HepG2 (cell line): ENCODE results near the gene TASOR. TPM values are rescaled to one million over a fixed set of nuclear protein-coding genes. Genes with fewer than 3 reads are reported as not detected.

Experiments
- ATAC-seq: fragments of 200-7000 bp; cut with Tn5 transposase; 3 replicates; pipeline ENCODE4 v1.9.1; 2020; ENCODE audit warnings: mild to moderate bottlenecking, moderate library complexity
- BruUV-seq: library from RNA; stranded (reverse); fragments of 400-500 nt; replicated peaks from 2 replicates; lab custom pipeline; 2021; lab: Mats Ljungman, UMichigan
- CTCF ChIA-PET: fragments of 300-600 bp; formaldehyde crosslinking; extraction: SDS; loops from one replicate; lab custom pipeline; 2021; ENCODE audit warnings: low total read pairs, inconsistent platforms, low intra/inter-chr PET ratio; lab: Yijun Ruan, JAX
- POLR2A ChIA-PET: fragments of 350-600 bp; sonication (Branson Sonifier 250); formaldehyde crosslinking; loops from one replicate; lab custom pipeline; 2020; ENCODE audit warnings: antibody characterized with exemption, inconsistent platforms; lab: Yijun Ruan, JAX
- DNase-seq: peaks from one replicate; pipeline ENCODE4 v3.0.0-alpha.2; 2015; ENCODE audit warnings: low spot score
- FAIRE-seq: peaks from 3 replicates; lab custom pipeline; 2011; peaks lifted over from hg19 to GRCh38; lab: Jason Lieb, UNC
- H2AFZ ChIP-seq: one replicate; pipeline ENCODE4 v1.6.1; 2011; ENCODE audit warnings: low read length, inconsistent platforms
- H3K27ac ChIP-seq: fragments of 300-600 bp; 3 replicates; pipeline ENCODE4 v1.8.0; 2011; ENCODE audit warnings: mixed run types, mild to moderate bottlenecking, mixed read lengths, low read length, inconsistent platforms; ENCODE audit not compliant: insufficient read depth; ENCODE audit errors: extremely low read length
- H3K27me3 ChIP-seq, 2 experiments: fragments of 200-600 bp in 1 of 2; 2 replicates in 1 of 2; 3 replicates in 1 of 2; pipeline versions ENCODE4 v1.6.0 to v1.8.0; 2011; ENCODE audit warnings: low read length in 2 of 2, mild to moderate bottlenecking in 2 of 2, moderate library complexity in 2 of 2, inconsistent platforms in 1 of 2; ENCODE audit not compliant: insufficient read depth in 2 of 2, control insufficient read depth in 1 of 2
- H3K36me3 ChIP-seq, 2 experiments: fragments of 200-600 bp in 1 of 2; replicated peaks in 1 of 2; 2 replicates in 1 of 2; 3 replicates in 1 of 2; pipeline versions ENCODE4 v1.5.1 to v1.8.0; 2011; ENCODE audit warnings: low read length in 2 of 2, inconsistent platforms in 1 of 2; ENCODE audit not compliant: insufficient read depth in 2 of 2, control insufficient read depth in 1 of 2
- H3K4me1 ChIP-seq: 2 replicates; pipeline ENCODE4 v1.5.1; 2012; ENCODE audit warnings: low read length, inconsistent platforms; ENCODE audit not compliant: insufficient read depth
- H3K4me2 ChIP-seq: 2 replicates; pipeline ENCODE4 v1.6.0; 2011; ENCODE audit warnings: low read depth, low read length, inconsistent platforms
- H3K4me3 ChIP-seq, 3 experiments: fragments of 200-600 bp in 1 of 3; sonication (generic), shearing (Covaris generic) in 1 of 3; replicated peaks in 1 of 3; 2 replicates each; pipeline ENCODE4 v1.5.1; 2011 to 2016; ENCODE audit warnings: low read length in 3 of 3, inconsistent platforms in 2 of 3, low read depth in 2 of 3, mild to moderate bottlenecking in 2 of 3, control low read depth in 1 of 3, mixed read lengths in 1 of 3; ENCODE audit not compliant: insufficient read depth in 1 of 3
- H3K79me2 ChIP-seq: one replicate; pipeline ENCODE4 v1.6.1; 2011; ENCODE audit warnings: low read length, inconsistent platforms; ENCODE audit not compliant: insufficient read depth
- H3K9ac ChIP-seq: 2 replicates; pipeline ENCODE4 v1.6.0; 2011; ENCODE audit warnings: mild to moderate bottlenecking, low read depth, low read length, inconsistent platforms; ENCODE audit not compliant: insufficient read depth
- H3K9me3 ChIP-seq: 2 replicates; pipeline ENCODE4 v1.5.1; 2012; ENCODE audit warnings: mild to moderate bottlenecking, low read length
- H4K20me1 ChIP-seq: 2 replicates; pipeline ENCODE4 v1.6.0; 2011; ENCODE audit warnings: inconsistent platforms, mild to moderate bottlenecking, low read length, moderate library complexity; ENCODE audit not compliant: insufficient read depth
- CENPX ChIP-seq: sonication (generic); formaldehyde crosslinking; IDR thresholded peaks from 2 replicates; pipeline ENCODE4 v1.9.0; 2021; ENCODE audit warnings: mild to moderate bottlenecking, missing genetic modification reagents, moderate library complexity
- JUNB ChIP-seq: sonication (generic); formaldehyde crosslinking; IDR thresholded peaks from 2 replicates; pipeline ENCODE4 v1.8.0; 2022; ENCODE audit warnings: missing genetic modification reagents, mild to moderate bottlenecking, borderline replicate concordance
- RAD51 ChIP-seq: fragments of 450-650 bp; IDR thresholded peaks from 2 replicates; pipeline ENCODE4 v1.6.1; 2016; ENCODE audit warnings: borderline replicate concordance
- ZNF709 ChIP-seq: sonication (generic); formaldehyde crosslinking; IDR thresholded peaks from 2 replicates; pipeline ENCODE4 v1.5.0; 2020; ENCODE audit warnings: mild to moderate bottlenecking, missing genetic modification reagents
- ZNF724P ChIP-seq: sonication (generic); formaldehyde crosslinking; IDR thresholded peaks from 2 replicates; pipeline ENCODE4 v1.8.0; 2022; ENCODE audit warnings: missing genetic modification reagents, borderline replicate concordance
- ZNF790 ChIP-seq: sonication (generic); formaldehyde crosslinking; IDR thresholded peaks from 2 replicates; pipeline ENCODE4 v1.8.0; 2022; ENCODE audit warnings: missing genetic modification reagents, mild to moderate bottlenecking, borderline replicate concordance
- WGBS: methylation state at CpG from one replicate; pipeline ENCODE4 v1.1.6; 2017; ENCODE audit warnings: low lambda C conversion rate; 5-methylcytosine and 5-hydroxymethylcytosine counted together
- in situ Hi-C: cut with HindIII; loops from 2 replicates; pipeline ENCODE4 v1.10.0; 2017; ENCODE audit warnings: low pct_unique_long_range_greater_than_20kb; ENCODE audit not compliant: extremely low pct_ligation_motif_present
- intact Hi-C: fragments of 100-400 bp; cut with micrococcal nuclease; formaldehyde crosslinking; loops from one replicate; pipeline ENCODE4 v1.10.0; 2022; ENCODE audit not compliant: unreplicated experiment
- polyA plus RNA-seq, 8 experiments: library from polyadenylated mRNA; depleted of rRNA in 3 of 8; stranded (reverse) in 7 of 8; unstranded in 1 of 8; fragments of >200 nt; fragmentation: Illumina TruSeq in 4 of 8; extraction: Trizol in 4 of 8; gene quantifications; 2 replicates each; pipeline versions ENCODE4 v1.2.1 to v1.2.3, GENCODE V29; 2011 to 2016; ENCODE audit warnings: low read depth in 4 of 8, missing spikeins in 1 of 8, mixed read lengths in 1 of 8; ENCODE audit not compliant: insufficient read depth in 1 of 8
- total RNA-seq, 5 experiments: library from RNA; depleted of rRNA; stranded (reverse); fragments of >200 nt; fragmentation: Illumina TruSeq; extraction: Trizol; gene quantifications; 2 replicates each; pipeline ENCODE4 v1.2.3, GENCODE V29; 2016; ENCODE audit warnings: low read depth in 1 of 5
- TF ChIP-seq, protein P1 (sequence below): sonication (generic); formaldehyde crosslinking; IDR thresholded peaks from 2 replicates; pipeline ENCODE4 v1.4.0; 2020; ENCODE audit warnings: mild to moderate bottlenecking, missing genetic modification reagents
- TF ChIP-seq, protein P2 (sequence below): sonication (generic); formaldehyde crosslinking; IDR thresholded peaks from 2 replicates; pipeline ENCODE4 v1.5.0; 2020; ENCODE audit warnings: mild to moderate bottlenecking, missing genetic modification reagents, moderate library complexity

Gene TASOR
- total and polyA plus RNA-seq, 2 of the 13 experiments (the other 11 are each of a cell fraction or from before 2014, with no cell fraction given) = 20.1 to 32.5 TPM

DNA sequence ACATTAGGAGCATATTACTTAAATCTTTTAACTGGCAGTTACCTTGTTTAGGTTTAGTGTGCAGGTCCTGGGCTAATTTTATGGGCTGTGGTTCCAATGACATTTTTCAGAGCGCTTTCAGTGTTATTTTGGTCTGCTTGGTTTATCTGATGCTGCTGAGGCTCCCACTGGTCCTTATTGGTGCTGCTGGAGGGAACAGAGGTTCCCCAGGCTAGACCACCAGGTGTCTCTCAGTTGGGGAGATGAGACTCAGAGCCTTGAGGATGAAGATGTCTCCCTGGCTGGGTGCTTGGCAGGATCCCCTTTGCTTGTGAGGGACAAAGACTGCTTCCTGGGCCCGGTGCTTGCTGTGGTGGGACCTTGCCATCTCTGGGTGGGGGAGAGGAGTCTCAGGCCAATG is 28.3 kb upstream of the TASOR start:
- no TSS peak for BruUV-seq
- 20% methylated on average over 1 of the region's 2 CpGs for WGBS
- in situ Hi-C loops = no loop called here

More for the DNA sequence above, 28.3 kb upstream of the TASOR start:
- Histone ChIP-seq H4K20me1 (no peaks in the 10 kb centered on the region), H3K9me3 (peaks cover 7% of the 10 kb centered on the region; the same call in 1 of the 2 replicates), H2AFZ (no peak overlapping the region), H3K27ac (no peak overlapping the region), H3K27me3 (no peaks in the 10 kb centered on the region), H3K79me2 (no peaks in the 10 kb centered on the region), H3K4me2 (no peak overlapping the region), H3K4me1 (no peaks in the 10 kb centered on the region), H3K9ac (no peak overlapping the region), H3K36me3 (no peaks in the 10 kb centered on the region), H3K4me3 (no peak overlapping the region)
- DNase-seq = no peak
- TF ChIP-seq, protein P1, sequence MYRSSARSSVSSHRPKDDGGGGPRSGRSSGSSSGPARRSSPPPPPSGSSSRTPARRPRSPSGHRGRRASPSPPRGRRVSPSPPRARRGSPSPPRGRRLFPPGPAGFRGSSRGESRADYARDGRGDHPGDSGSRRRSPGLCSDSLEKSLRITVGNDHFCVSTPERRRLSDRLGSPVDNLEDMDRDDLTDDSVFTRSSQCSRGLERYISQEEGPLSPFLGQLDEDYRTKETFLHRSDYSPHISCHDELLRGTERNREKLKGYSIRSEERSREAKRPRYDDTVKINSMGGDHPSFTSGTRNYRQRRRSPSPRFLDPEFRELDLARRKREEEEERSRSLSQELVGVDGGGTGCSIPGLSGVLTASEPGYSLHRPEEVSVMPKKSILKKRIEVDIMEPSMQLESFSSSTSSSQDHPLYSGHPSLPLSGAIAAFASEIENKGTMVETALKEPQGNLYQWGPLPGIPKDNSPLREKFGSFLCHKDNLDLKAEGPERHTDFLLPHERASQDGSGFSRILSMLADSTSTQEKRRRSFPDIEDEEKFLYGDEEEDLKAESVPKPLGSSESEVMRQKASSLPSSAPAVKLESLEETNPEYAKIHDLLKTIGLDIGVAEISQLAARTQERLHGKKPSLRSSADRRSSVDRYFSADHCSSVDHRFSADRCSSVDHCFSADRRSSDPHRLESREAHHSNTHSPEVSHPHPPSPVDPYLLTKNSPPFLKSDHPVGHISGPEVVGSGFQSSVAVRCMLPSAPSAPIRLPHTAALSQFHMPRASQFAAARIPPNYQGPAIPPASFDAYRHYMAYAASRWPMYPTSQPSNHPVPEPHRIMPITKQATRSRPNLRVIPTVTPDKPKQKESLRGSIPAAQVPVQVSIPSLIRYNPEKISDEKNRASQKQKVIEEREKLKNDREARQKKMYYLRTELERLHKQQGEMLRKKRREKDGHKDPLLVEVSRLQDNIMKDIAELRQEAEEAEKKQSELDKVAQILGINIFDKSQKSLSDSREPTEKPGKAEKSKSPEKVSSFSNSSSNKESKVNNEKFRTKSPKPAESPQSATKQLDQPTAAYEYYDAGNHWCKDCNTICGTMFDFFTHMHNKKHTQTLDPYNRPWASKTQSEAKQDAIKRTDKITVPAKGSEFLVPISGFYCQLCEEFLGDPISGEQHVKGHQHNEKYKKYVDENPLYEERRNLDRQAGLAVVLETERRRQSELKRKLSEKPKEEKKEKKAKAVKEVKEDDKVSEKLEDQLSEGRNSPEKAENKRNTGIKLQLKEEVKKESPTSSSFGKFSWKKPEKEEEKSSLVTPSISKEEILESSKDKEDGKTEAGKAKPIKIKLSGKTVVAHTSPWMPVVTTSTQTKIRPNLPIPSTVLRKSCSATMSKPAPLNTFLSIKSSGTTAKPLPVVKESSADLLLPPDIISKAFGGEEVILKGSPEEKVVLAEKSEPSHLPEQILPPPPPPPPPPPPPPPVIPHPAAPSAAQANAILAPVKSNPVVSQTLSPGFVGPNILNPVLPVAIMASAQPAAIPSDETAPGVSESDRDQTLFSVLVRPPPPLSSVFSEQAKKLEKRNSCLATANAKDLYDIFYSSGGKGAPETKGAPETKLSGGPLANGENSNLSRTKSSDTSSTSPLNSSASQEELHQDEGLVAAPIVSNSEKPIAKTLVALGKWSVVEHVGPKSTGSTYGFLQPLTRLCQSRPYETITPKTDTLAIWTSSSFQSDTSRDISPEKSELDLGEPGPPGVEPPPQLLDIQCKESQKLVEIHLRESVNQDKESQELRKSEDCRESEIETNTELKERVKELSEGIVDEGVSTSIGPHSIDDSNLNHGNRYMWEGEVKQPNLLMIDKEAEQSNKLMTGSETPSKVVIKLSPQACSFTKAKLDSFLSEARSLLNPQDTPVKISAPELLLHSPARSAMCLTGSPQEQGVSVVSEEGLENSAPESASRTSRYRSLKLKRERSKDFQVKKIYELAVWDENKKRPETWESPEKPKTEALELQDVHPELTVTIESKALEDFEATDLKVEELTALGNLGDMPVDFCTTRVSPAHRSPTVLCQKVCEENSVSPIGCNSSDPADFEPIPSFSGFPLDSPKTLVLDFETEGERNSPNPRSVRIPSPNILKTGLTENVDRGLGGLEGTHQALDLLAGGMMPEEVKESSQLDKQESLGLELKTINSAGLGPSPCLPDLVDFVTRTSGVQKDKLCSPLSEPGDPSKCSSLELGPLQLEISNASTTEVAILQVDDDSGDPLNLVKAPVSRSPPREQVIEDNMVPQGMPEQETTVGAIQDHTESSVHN (CRISPR knock-in tag) = no peak
- TF ChIP-seq JUNB (CRISPR knock-in tag) (no peak), RAD51 (no peak), ZNF790 (CRISPR knock-in tag) (no peak), CENPX (CRISPR knock-in tag) (no peak), ZNF724P (CRISPR knock-in tag) (no peak), ZNF709 (CRISPR knock-in tag) (no peak)
- TF ChIP-seq, protein P2, sequence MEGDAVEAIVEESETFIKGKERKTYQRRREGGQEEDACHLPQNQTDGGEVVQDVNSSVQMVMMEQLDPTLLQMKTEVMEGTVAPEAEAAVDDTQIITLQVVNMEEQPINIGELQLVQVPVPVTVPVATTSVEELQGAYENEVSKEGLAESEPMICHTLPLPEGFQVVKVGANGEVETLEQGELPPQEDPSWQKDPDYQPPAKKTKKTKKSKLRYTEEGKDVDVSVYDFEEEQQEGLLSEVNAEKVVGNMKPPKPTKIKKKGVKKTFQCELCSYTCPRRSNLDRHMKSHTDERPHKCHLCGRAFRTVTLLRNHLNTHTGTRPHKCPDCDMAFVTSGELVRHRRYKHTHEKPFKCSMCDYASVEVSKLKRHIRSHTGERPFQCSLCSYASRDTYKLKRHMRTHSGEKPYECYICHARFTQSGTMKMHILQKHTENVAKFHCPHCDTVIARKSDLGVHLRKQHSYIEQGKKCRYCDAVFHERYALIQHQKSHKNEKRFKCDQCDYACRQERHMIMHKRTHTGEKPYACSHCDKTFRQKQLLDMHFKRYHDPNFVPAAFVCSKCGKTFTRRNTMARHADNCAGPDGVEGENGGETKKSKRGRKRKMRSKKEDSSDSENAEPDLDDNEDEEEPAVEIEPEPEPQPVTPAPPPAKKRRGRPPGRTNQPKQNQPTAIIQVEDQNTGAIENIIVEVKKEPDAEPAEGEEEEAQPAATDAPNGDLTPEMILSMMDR (CRISPR knock-in tag) = peak; percentile 36; the same call in 1 of the 2 replicates
- ATAC-seq = 0 out of 3 replicates have a peak, but pooled peaks have one; percentile 41
- FAIRE-seq = no peak
- intact Hi-C loops = no loop called here
- CTCF ChIA-PET = no interaction called here
- POLR2A ChIA-PET = no interaction called here
